ENCODE measurements around the gene DMRTC2.

GRCh38 chr19:41897820-41898219, 53.0 kb downstream of the DMRTC2 start:
- no peak for TF ChIP-seq EZH2 (IDR thresholded peaks at IDR 0.05; ENCODE audit: low read length, unreplicated experiment)
- TF ChIP-seq, protein P1, sequence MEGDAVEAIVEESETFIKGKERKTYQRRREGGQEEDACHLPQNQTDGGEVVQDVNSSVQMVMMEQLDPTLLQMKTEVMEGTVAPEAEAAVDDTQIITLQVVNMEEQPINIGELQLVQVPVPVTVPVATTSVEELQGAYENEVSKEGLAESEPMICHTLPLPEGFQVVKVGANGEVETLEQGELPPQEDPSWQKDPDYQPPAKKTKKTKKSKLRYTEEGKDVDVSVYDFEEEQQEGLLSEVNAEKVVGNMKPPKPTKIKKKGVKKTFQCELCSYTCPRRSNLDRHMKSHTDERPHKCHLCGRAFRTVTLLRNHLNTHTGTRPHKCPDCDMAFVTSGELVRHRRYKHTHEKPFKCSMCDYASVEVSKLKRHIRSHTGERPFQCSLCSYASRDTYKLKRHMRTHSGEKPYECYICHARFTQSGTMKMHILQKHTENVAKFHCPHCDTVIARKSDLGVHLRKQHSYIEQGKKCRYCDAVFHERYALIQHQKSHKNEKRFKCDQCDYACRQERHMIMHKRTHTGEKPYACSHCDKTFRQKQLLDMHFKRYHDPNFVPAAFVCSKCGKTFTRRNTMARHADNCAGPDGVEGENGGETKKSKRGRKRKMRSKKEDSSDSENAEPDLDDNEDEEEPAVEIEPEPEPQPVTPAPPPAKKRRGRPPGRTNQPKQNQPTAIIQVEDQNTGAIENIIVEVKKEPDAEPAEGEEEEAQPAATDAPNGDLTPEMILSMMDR (conservative IDR thresholded peaks at IDR 0.05; ENCODE audit: low read depth, low read length) = no peak
- TF ChIP-seq EZH2phosphoT487 (IDR thresholded peaks at IDR 0.05; ENCODE audit: borderline replicate concordance, low read length) = no peak
